Measurements from ENCODE around the gene CACNA1S.

CACNA1S gene

DNA sequence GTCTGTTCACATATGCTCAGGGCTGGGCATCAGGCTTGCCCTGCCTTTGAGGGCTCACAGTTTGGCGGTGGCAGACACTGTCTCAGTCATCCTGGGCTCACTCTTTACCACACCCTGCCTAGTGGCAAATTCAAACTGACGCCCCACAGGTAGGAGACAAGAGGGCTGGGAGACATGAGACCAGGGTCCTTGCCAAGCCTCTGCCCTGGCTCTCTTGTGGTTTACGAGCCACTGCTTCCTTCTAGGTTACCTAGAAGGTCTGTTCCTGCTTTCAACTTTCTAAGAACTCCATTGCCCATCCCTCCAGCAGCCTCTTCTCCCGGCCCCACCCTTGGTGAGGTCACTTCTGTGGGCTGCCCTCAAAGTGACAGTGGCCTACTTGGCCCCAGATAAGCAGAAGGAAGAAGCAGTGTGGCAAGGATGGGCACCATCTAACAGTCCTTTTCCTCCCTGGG lies 99.2 kb downstream of the CACNA1S start:
- CTCF ChIA-PET: interaction anchor here (0.9 to 3.0 kb wide), 3 partner anchors 8 to 123 kb away, joined by 3 to 14 read pairs (median 3); no protein-coding TSS in a partner anchor
- DNase-seq (ENCODE audit: low read depth, low spot score): no peak
- POLR2A ChIA-PET: no interaction called here
- TF ChIP-seq, protein P1, sequence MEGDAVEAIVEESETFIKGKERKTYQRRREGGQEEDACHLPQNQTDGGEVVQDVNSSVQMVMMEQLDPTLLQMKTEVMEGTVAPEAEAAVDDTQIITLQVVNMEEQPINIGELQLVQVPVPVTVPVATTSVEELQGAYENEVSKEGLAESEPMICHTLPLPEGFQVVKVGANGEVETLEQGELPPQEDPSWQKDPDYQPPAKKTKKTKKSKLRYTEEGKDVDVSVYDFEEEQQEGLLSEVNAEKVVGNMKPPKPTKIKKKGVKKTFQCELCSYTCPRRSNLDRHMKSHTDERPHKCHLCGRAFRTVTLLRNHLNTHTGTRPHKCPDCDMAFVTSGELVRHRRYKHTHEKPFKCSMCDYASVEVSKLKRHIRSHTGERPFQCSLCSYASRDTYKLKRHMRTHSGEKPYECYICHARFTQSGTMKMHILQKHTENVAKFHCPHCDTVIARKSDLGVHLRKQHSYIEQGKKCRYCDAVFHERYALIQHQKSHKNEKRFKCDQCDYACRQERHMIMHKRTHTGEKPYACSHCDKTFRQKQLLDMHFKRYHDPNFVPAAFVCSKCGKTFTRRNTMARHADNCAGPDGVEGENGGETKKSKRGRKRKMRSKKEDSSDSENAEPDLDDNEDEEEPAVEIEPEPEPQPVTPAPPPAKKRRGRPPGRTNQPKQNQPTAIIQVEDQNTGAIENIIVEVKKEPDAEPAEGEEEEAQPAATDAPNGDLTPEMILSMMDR (IDR thresholded peaks at IDR 0.05; ENCODE audit: insufficient read depth, low read length, missing control alignments): no peak
- H3K4me3 ChIP-seq (ENCODE audit: low read depth, low read length): no peak overlapping the region

DNA sequence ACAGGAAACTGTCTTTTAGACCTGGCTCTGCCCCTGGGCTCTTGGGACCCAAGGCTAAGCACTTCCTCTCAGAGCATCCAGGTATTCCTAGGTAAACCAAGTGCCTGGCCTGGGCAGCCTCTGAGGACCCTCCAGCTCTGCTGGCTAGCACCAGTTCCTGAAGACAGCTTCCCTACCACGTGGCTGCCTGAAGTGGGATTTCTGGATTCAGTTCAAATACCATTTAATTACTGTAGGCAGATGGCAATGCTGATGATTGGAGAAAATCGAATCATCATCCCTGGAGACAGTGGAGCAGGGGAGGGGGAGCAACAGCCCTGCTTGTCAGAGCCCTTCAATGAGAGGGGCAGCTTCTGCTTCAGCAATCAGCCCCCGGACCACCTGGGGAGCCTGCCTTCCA lies 100.6 kb downstream of the CACNA1S start:
- ChIA-PET CTCF (interaction anchor here (1.5 to 3.2 kb wide), 3 partner anchors 10 to 73 kb away, joined by 3 to 15 read pairs (median 14); partner anchors contain the start of gene KIF21B), POLR2A (no interaction called here)
- DNase-seq (ENCODE audit: low read depth, low spot score): no peak
- no peak overlapping the region for H3K4me3 ChIP-seq (ENCODE audit: low read depth, low read length)
- TF ChIP-seq, protein P1 (IDR thresholded peaks at IDR 0.05; ENCODE audit: insufficient read depth, low read length, missing control alignments): no peak

DNA sequence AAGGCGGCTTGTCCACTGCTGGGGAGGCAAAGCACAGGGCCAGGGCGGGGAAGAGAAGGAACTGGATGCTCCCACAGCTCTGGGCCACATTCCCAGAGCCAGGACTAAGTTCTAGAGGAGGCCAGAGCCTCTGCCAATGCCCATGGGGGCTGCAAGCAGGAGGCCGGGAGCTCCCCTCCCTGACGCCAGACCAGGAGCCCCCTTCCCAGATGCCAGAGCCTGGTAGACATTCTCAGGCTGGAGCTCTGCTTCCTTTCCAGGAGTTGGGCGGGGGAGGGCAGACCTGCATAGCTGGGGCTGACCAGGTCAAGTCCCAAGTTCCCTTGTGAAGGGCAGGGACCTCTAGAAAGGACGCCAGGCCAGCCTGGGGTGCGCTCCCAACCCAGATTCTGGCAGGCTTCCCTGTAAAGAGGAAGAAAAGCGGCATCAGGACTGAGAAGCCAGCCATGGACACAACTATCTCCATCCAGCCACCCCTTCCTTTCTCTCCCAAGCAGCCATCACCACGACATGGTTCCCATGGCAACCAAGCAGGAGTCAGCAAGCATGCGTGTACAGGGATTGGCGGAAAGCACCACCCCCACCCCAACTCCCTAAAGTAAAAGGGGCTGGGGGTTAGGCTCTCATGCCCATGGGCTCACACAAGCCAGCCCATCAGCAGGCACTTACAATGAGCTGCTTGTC lies 102.1 kb downstream of the CACNA1S start:
- ChIA-PET CTCF (interaction anchor here (1.0 to 3.2 kb wide), 8 partner anchors 11 to 75 kb away, joined by 3 to 15 read pairs (median 3); partner anchors contain the start of gene KIF21B), POLR2A (no interaction called here)
- TF ChIP-seq, protein P1 (IDR thresholded peaks at IDR 0.05; ENCODE audit: insufficient read depth, low read length, missing control alignments): no peak
- DNase-seq (ENCODE audit: low read depth, low spot score): no peak
- H3K4me3 ChIP-seq (ENCODE audit: low read depth, low read length): no peak overlapping the region

DNA sequence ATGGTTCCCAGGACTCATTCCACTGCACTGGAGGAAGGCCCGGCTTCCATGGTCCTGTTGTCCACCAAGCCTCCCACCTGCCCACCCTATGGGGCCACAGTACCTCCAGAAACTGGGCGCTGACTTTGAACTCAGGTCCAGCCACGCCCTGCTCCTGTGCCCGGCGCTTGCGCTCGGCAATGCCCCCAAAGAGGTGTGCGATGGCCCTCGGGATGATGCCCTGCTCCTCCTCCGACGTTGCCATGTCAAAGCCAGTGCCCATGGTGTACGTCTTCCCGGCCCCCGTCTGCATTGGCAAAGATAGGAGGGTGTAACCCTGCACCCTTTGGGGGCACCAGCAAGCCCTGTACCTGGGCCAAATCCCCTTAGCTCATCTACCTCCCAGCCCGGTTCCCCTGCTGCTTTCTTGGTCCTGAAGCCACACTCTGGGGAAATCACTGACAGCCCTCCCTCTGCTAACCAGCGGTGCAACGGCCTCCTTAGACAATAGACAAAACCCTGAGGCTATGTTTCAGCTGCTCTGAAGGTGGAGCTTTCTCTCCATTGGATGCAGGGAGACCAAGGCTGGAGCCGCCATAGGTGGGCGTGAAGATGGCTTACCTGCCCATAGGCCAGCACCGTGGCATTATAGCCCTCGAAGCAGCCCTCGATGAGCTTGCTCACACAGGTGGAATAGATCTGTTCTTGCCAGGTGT lies 103.4 kb downstream of the CACNA1S start:
- TF ChIP-seq, protein P1 (IDR thresholded peaks at IDR 0.05; ENCODE audit: insufficient read depth, low read length, missing control alignments): no peak
- no peak for DNase-seq (ENCODE audit: low read depth, low spot score)
- H3K4me3 ChIP-seq (ENCODE audit: low read depth, low read length): no peak overlapping the region
- ChIA-PET POLR2A (no interaction called here), CTCF (interaction anchor here (1.0 to 3.2 kb wide), 6 partner anchors 12 to 37 kb away, joined by 3 to 15 read pairs (median 3); partner anchors contain the start of gene KIF21B)

DNA sequence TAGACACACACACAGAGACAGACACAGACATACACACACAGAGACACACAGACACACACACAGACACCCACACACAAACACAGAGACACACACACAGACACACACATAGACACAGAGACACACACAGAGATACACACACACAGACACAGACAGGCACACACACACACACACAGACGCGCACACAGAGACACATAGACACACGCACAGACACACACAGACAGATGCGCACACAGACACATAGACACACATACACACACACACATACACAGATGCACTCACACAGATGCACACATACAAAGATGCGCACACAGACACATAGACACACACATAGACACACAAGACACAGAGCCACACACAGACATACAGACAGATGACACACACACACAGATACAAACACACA lies 104.7 kb downstream of the CACNA1S start:
- ChIA-PET CTCF (interaction anchor here (1.2 kb wide), 1 partner anchor 14 kb away, joined by 3 read pairs; no protein-coding TSS in a partner anchor), POLR2A (no interaction called here)
- TF ChIP-seq, protein P1 (IDR thresholded peaks at IDR 0.05; ENCODE audit: insufficient read depth, low read length, missing control alignments): no peak
- H3K4me3 ChIP-seq (ENCODE audit: low read depth, low read length): no peak overlapping the region
- no peak for DNase-seq (ENCODE audit: low read depth, low spot score)

DNA sequence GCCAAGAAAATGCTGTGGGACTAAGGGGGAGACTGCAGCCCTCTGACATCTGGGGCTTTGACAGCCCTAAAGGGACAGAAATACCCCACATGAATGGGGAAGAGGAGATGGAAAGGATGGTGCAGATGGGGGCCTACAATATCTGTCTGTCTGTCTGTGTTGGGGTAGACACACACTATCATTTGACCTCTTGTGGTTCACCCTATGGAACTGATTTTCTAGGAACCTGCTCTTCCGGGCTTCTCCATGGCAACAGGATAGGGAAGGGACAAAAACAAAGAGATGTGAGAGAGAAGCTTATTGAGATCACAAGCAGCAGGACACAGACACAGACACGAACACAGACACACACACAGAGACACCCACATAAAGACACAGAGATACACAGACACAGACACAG lies 105.8 kb downstream of the CACNA1S start:
- CTCF ChIA-PET: interaction anchor here (2.0 kb wide), 1 partner anchor 9 kb away, joined by 7 read pairs; no protein-coding TSS in a partner anchor
- DNase-seq (ENCODE audit: low read depth, low spot score): no peak
- no peak overlapping the region for H3K4me3 ChIP-seq (ENCODE audit: low read depth, low read length)
- TF ChIP-seq, protein P1 (IDR thresholded peaks at IDR 0.05; ENCODE audit: insufficient read depth, low read length, missing control alignments): no peak
- POLR2A ChIA-PET: no interaction called here
